NCI-H345 treated with DMSO at 0.1 percent for 48 hours (cell line): ENCODE data around the gene KRT2.

Experiments
- DNase-seq: peaks from one replicate; lab custom pipeline; 2025; ENCODE audit not compliant: unreplicated experiment; lab: John Stamatoyannopoulos, UW

Gene KRT2

DNA sequence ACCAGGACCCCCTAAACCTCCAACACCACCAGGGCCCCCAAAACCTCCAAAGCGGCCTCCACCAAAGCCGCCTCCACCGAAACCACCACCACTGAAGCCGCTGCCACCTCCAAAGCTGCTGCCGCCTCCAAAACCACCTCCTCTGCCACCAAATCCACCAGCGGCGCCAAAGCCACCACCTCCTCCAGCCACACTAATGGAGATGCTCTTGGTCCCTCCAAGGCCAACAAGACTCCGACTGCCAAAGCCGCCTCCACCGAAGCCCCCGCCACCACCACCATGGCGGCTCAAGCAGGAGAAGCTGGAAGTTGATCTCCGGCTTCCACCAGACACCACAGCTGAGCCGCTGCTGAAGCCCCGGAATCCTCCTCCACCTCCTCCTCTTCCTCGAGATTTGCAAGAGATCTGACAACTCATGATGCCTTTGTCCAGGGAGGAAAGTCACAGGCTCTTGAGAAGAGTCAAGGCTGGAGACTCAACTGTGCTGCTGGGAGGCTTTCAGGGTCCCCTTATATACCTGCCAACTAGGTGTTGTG is at the start of gene KRT2:
TSS of gene KRT2 (minus strand) at position 486 of the 536 bp plus-strand sequence. CDS start at position 417, 69 bp downstream.
- DNase-seq = no peak

DNA sequence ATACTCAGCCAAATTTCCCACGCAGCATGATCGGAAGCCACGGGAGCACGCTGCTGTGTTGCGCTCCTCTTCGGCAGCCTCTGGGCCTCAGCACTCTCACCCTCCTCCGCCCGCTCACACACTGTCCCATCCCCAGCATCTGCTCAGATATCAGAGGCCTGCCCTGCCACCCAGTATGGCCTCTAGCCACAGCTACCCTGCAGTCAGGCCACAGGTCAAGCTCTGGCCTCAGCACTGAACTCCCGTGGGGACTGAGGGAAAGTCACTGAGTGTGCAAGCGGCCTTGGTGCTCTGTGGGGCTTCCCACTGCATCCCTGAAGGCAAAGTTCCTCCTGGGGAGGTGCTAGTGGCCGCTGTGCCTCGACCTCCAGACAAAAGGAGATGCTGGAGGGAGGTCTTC is 49.3 kb upstream of the KRT2 start:
- DNase-seq = no peak

GRCh38 chr12:52699960-52700359 is 47.9 kb upstream of the KRT2 start:
- DNase-seq = no peak

DNA sequence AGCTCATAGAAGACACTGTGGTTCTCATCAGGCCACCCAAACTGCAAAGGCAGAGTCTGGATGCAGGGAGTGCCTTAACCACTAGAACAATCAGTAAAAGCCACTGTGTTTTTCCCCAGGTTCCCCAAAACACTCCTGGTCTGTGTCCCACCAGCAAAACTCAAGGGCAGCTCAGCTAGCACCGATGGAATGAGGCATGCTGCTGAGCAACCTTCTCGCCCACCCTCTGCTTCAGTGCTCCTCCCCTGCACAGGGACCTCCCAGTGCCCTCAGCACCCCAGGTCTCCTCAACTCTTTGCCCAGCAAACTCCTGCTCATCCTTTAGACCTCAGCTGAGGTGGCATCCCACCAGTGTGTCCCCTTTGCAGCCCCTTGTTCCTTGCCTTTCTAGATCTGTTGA is 47.4 kb upstream of the KRT2 start:
- DNase-seq = no peak

GRCh38 chr12:52698651-52699340 is 46.8 kb upstream of the KRT2 start:
- DNase-seq = no peak

- DNase-seq = no peak
Measured at GRCh38 chr12:52697058-52697582, 45.1 kb upstream of the KRT2 start.

- no peak for DNase-seq
Measured at GRCh38 chr12:52696588-52696987, 44.6 kb upstream of the KRT2 start.

DNA sequence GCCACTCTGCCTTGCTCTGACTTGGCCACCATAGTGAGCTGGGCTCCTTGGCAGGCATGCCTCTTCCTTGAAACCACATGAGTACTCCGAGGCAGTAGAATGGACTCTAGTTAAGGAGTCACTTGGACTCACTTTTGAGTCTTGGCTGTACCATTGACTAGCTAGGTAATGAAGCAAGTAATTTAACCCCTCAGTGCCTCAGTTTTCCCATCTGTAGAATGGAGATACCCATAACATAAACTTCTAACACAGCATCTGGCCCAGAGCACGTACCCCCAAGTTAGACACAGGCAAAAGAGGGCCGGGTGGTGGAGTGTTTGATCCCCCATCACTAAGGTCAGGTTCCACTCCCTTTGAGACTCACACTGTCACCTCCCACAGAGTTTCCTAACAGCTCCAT is 43.0 kb upstream of the KRT2 start:
- DNase-seq = no peak

DNA sequence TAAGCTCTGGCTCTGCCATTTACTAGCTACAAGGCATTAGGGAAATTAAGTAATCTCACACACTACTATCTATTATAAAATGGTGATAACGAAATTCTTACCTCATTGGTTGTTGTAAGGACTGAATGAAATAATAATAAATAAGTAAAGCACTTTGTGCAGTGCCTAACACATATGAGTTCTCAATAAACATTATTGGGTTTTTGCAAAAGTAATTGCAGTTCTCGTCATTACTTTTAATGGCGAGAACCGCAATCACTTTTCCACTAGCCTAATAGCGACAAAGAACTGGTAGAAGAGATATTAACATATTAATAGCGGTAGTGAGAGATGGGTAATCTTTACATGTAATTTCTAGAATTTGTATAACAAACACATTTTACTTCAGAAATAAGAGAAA is 42.1 kb upstream of the KRT2 start:
- DNase-seq = no peak

- DNase-seq = no peak
Measured at GRCh38 chr12:52693261-52693660, 41.2 kb upstream of the KRT2 start.

GRCh38 chr12:52692254-52692653 is 40.2 kb upstream of the KRT2 start:
- DNase-seq = no peak

- no peak for DNase-seq
Measured at GRCh38 chr12:52691841-52692150, 39.8 kb upstream of the KRT2 start.

DNA sequence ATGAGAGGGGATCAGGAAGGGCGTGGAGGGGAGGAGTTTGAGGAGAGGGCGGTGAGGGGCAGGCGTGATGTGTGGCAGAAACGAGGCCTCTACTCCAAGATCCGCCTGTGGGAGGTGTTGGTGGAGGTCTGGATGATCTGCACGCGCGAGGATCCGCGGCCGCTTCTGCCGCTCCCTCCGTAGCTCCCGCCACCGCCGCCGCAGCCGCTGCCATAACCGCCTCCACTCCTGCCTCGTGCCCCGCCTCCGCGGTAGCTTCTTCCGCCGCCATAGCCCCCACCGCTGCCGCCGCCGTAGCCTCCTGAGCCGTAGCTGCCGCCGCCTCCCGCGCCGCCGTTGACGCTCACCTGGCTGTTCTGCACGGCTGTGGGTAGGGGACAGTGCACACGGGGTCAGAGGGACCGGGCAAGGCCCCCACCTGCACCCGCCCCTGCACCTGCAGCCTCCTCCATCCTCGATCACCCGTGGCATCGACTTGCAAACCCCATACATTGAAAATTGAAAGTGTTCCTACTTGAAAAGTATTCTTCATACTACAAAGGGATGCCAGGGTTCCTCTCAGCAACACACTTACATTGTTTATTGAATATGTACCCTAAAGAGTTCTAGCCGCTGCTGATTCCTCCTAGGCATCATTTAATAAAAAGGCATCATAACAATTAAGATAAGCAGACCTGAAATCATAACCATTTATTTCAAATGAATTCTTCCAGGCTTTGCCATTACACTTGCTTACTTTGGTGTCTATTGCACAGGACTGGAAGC is 39.2 kb upstream of the KRT2 start:
- DNase-seq = no peak

DNA sequence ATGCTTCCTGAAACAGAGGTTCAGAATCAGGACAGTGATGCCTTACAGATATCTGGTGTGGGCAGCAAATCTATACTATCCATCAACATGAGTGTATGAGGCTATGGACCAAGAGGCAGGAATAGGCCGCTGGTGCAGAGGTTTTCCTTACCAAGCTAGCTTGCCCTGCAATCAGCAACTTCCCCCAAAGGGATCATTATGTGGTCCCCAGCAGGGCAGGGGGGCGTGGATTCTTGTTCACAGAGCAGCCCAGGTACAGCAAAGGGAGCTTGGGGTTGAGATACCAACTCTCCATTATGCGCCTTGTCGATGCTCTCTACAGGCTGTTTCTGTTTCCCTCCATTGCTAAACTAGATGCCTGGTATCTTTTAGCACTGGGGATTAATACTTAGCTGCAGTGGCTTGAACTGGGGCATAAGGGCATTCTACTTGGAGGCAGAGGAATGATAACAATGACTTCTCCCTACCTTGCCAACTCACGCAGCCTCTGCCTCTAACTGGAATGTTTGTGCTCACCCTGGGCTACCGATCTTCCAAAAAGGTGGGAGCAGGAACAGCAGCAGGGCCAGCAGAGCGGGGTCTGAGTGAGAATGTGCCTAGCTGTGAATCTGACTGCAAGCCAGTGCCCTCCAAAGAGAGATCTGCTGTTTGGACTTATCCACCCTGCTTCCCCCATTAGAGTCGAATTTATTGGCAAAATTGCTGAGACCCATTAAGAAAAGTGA is 38.5 kb upstream of the KRT2 start:
- no peak for DNase-seq

DNA sequence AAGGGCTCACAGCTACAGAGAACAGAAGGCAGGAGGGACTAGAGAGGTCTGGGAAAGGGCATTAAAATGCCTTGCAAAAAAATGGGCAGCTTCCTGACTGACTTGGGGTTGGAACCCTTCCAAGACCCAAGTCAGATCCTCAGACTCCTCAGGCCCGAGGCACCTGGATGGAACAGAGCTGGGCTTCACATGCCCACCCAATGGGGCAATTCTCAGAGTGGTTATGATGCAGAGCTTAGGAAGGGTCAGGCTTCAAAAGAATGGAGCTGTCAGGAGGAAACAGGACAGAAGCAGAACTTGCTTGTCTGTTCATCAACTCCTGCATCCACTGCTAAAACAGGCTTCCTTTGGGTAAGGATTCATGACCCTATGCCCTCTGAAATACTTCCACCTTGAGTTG is 37.9 kb upstream of the KRT2 start:
- DNase-seq = no peak

GRCh38 chr12:52689239-52689638 is 37.2 kb upstream of the KRT2 start:
- no peak for DNase-seq

GRCh38 chr12:52688481-52688880 is 36.5 kb upstream of the KRT2 start:
- no peak for DNase-seq

DNA sequence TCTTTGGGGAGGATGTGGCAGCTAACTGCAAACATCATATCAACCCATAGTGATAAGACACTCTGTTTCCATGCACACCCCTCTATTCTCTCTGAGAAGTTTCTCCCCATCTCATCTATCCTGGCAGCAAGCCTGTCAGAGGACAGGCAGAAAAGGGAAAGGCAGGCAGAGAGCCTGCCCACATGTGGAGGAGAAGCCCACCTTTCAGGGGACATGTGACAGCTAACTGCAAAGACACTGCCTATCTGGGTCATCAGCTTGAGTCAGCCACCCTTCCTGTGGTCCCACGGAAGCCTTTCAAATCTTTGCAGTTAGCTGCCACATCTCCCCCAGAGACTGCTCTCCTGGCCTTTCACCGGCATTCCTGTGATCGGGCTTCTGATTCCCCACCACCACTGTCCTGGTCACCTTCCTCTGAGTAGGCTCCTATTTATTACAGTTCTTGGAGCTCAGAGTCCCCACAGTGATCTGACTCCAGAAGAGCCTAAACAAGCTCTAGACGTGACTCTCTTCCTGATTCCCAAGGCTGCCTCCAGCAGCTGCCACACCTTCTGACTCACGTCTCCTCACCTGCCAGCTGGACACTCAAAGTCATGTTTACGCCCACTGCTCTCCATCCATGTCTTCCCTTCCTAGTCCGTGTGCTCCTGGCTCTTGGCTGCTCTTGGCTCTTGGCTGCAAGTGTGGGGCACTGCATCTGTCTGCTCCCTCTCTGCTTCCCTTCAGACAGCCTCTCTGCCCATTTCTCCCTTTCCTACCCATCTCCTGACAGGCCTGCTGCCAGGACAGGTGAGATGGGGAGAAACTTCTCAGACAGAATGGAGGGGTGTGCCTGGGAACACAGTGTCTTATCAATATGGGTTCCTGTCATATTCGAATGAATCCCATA is 35.7 kb upstream of the KRT2 start:
- no peak for DNase-seq

GRCh38 chr12:52686756-52687487 is 34.9 kb upstream of the KRT2 start:
- DNase-seq = no peak

- DNase-seq = no peak
Measured at GRCh38 chr12:52686063-52686462, 34.1 kb upstream of the KRT2 start.
